ENCODE data around the gene ING3.

DNA sequence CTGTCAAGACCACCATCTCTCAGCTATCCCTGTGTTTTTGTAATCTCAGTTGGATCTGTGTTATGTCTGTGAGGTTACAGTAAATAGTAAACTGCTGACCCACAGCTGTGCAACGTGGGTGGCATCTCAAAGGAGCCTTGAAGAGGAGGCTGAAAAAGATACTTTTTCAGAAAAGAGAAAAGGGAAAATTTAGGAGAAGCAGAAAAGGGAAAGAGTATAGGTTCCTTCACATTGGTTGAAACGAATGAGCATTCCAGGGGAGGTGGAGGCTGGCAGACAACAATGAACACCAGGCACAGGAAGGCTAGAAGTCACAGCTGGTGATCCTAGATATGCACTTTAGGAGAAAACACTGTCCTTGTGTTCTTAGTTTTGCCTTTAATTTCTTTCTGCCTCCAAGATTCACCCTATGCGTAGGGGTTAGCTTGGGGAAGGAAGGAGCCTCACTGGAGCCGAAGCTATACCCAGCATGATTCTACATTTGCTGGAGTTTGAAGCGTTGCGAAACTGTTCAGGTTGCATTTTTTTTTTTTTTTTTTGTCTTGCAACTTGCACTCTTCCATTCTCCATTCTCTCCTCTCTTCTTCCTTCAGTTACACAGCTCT lies 56.2 kb downstream of the ING3 start:
- TF ChIP-seq, protein P1, sequence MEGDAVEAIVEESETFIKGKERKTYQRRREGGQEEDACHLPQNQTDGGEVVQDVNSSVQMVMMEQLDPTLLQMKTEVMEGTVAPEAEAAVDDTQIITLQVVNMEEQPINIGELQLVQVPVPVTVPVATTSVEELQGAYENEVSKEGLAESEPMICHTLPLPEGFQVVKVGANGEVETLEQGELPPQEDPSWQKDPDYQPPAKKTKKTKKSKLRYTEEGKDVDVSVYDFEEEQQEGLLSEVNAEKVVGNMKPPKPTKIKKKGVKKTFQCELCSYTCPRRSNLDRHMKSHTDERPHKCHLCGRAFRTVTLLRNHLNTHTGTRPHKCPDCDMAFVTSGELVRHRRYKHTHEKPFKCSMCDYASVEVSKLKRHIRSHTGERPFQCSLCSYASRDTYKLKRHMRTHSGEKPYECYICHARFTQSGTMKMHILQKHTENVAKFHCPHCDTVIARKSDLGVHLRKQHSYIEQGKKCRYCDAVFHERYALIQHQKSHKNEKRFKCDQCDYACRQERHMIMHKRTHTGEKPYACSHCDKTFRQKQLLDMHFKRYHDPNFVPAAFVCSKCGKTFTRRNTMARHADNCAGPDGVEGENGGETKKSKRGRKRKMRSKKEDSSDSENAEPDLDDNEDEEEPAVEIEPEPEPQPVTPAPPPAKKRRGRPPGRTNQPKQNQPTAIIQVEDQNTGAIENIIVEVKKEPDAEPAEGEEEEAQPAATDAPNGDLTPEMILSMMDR (IDR thresholded peaks at IDR 0.05 in 4 of 5, conservative IDR thresholded peaks at IDR 0.05 in 1 of 5): no peak
- TF ChIP-seq POLR2A (IDR thresholded peaks at IDR 0.05): no peak

Data from gastrocnemius medialis (tissue), 4 donors.